CD8-positive, alpha-beta memory T cell (primary cell): ENCODE data around the gene GFY. TPM values are rescaled to one million over a fixed set of nuclear protein-coding genes. Genes with fewer than 3 reads are reported as not detected.
"Not testable (repeated sequence)": the region's sequence is repeated elsewhere in the genome, so short reads cannot be mapped to it uniquely, and the experiment has no call there.

Experiments
- CTCF ChIA-PET: fragments of 350-600 bp; sonication (Branson Sonifier 250); formaldehyde crosslinking; loops from one replicate; lab custom pipeline; 2021; ENCODE audit warnings: antibody characterized with exemption; lab: Charles Lee
- POLR2A ChIA-PET: fragments of 350-600 bp; sonication (Branson Sonifier 250); formaldehyde crosslinking; loops from one replicate; lab custom pipeline; 2021; ENCODE audit warnings: antibody characterized with exemption; lab: Charles Lee
- DNase-seq, 5 donors: peaks; one replicate each; pipeline versions ENCODE4 v3.0.0 to v3.0.0-alpha.2; 2020 to 2022; ENCODE audit warnings: mixed read lengths in 1 of 5
- H3K27ac ChIP-seq: one replicate; pipeline ENCODE4 v1.7.0; 2013; ENCODE audit warnings: low read depth, mild to moderate bottlenecking, low read length, moderate library complexity
- H3K27me3 ChIP-seq: 2 replicates; pipeline ENCODE4 v1.7.0; 2013; ENCODE audit warnings: low read length, mild to moderate bottlenecking; ENCODE audit not compliant: insufficient read depth, poor library complexity, severe bottlenecking
- H3K36me3 ChIP-seq: 2 replicates; pipeline ENCODE4 v1.7.0; 2013; ENCODE audit warnings: mild to moderate bottlenecking, low read length, moderate library complexity; ENCODE audit not compliant: insufficient read depth
- H3K4me1 ChIP-seq: 2 replicates; pipeline ENCODE4 v1.7.0; 2013; ENCODE audit warnings: mild to moderate bottlenecking, low read length, moderate library complexity; ENCODE audit not compliant: insufficient read depth
- H3K4me3 ChIP-seq: 2 replicates; pipeline ENCODE4 v1.7.0; 2013; ENCODE audit warnings: mild to moderate bottlenecking, low read length
- H3K9me3 ChIP-seq: 2 replicates; pipeline ENCODE4 v1.7.0; 2013; ENCODE audit warnings: mild to moderate bottlenecking, low read length
- H3K27ac Mint-ChIP-seq, 8 donors: one replicate each; pipeline ENCODE4 v1.8.0; 2020 to 2021; ENCODE audit warnings: mixed read lengths in 8 of 8, mild to moderate bottlenecking in 6 of 8, inconsistent platforms in 3 of 8, moderate library complexity in 3 of 8
- H3K27me3 Mint-ChIP-seq, 2 donors: one replicate each; pipeline ENCODE4 v1.8.0; 2020 to 2021; ENCODE audit warnings: mixed read lengths in 2 of 2, mild to moderate bottlenecking in 1 of 2, moderate library complexity in 1 of 2
- H3K36me3 Mint-ChIP-seq, 3 donors: one replicate each; pipeline ENCODE4 v1.8.0; 2020 to 2021; ENCODE audit warnings: mixed read lengths in 3 of 3, inconsistent platforms in 1 of 3, mild to moderate bottlenecking in 1 of 3
- H3K4me1 Mint-ChIP-seq, 3 donors: one replicate each; pipeline ENCODE4 v1.8.0; 2020 to 2021; ENCODE audit warnings: mixed read lengths in 3 of 3, inconsistent platforms in 1 of 3, mild to moderate bottlenecking in 1 of 3
- H3K4me3 Mint-ChIP-seq, 7 donors: one replicate each; pipeline ENCODE4 v1.8.0; 2020 to 2021; ENCODE audit warnings: mixed read lengths in 7 of 7, mild to moderate bottlenecking in 6 of 7, moderate library complexity in 4 of 7, inconsistent platforms in 2 of 7
- H3K9me3 Mint-ChIP-seq, 5 donors: one replicate each; pipeline ENCODE4 v1.8.0; 2020 to 2022; ENCODE audit warnings: mixed read lengths in 5 of 5, mild to moderate bottlenecking in 3 of 5, moderate library complexity in 2 of 5, inconsistent platforms in 1 of 5
- polyA plus RNA-seq: library from polyadenylated mRNA; unstranded; fragments of 300-500 nt; fragmentation: Illumina TruSeq; gene quantifications from one replicate; pipeline ENCODE4 v1.2.3, GENCODE V29; 2021
- total RNA-seq, 2 experiments: library from RNA; stranded (reverse); gene quantifications; one replicate each; pipeline ENCODE4 v1.2.3, GENCODE V29; 2021

Gene GFY
- total and polyA plus RNA-seq, 3 experiments from 2014 or later: not detected

DNA sequence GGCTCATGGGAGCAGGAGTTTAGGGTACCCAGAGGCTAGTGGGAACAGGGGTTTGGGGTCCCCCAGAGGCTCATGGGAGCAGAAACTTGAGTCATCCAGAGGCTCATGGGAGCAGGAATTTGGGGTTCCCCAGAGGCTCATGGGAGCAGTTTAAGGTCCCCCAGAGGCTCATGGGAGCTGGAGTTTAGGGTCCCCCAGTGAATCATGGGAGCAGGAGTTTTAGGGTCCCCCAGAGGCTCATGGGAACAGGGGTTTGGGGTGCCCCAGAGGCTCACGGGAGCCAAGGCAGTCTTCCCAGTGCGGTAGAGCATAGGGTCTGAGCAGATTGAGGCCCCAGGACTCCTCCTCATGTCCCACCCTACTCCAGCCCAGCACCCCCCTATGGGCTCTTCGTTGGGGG is 40.2 kb downstream of the GFY start:
- peaks cover 4% of the 10 kb centered on the region for H3K36me3 ChIP-seq
- H3K4me3 ChIP-seq: no peak overlapping the region
- Mint-ChIP-seq H3K4me1 (peaks cover 15 to 26% (median 15%) of the 10 kb centered on the region in 3 donors), H3K27me3 (peaks cover 0 to 2% of the 10 kb centered on the region in 2 donors), H3K36me3 (peaks cover 2 to 17% (median 5%) of the 10 kb centered on the region in 3 donors), H3K27ac (peak overlapping the region in 6 of 8 donors; percentile 11 to 77 (median 34)), H3K9me3 (peaks cover 0 to 2% (median 0%) of the 10 kb centered on the region in 5 donors), H3K4me3 (no peak overlapping the region)
- CTCF ChIA-PET: interaction anchor here (1.0 to 1.4 kb wide), 3 partner anchors 9 to 73 kb away, joined by 3 to 5 read pairs (median 4); no protein-coding TSS in a partner anchor
- no peak for DNase-seq
- peaks cover 33% of the 10 kb centered on the region for H3K4me1 ChIP-seq
- H3K9me3 ChIP-seq: no peaks in the 10 kb centered on the region
- no peak overlapping the region for H3K27ac ChIP-seq
- POLR2A ChIA-PET: no interaction called here
- no peaks in the 10 kb centered on the region for H3K27me3 ChIP-seq

DNA sequence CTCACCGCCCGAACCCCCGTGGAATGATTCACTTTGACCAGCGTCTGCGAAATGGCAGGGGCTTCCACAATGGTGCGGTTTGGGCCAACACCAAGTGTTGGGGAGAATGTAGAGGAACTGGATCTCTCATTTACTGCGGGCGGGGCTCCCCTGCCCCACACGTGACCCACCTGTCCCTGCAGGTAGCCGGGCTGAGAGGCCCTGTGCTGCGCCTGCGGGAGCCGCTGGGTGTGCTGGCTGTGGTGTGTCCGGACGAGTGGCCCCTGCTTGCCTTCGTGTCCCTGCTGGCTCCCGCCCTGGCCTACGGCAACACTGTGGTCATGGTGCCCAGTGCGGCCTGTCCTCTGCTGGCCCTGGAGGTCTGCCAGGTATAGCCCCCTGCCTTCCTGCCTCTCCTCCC is 43.0 kb downstream of the GFY start:
- H3K27ac Mint-ChIP-seq: peak overlapping the region in 7 of 8 donors; percentile 94 to 100 (median 98)
- peaks cover 33 to 49% (median 35%) of the 10 kb centered on the region in 3 donors for H3K4me1 Mint-ChIP-seq
- Histone ChIP-seq H3K27ac (peak overlapping the region; percentile 89), H3K4me1 (peaks cover 58% of the 10 kb centered on the region), H3K9me3 (no peaks in the 10 kb centered on the region), H3K36me3 (no peaks in the 10 kb centered on the region), H3K27me3 (no peaks in the 10 kb centered on the region), H3K4me3 (peak overlapping the region; percentile 34)
- H3K27me3 Mint-ChIP-seq: peaks cover 0 to 2% of the 10 kb centered on the region in 2 donors
- CTCF ChIA-PET: interaction anchor here (1.3 to 3.2 kb wide), 2 partner anchors 10 to 77 kb away, joined by 5 to 35 read pairs; no protein-coding TSS in a partner anchor
- peaks cover 2 to 15% (median 5%) of the 10 kb centered on the region in 3 donors for H3K36me3 Mint-ChIP-seq
- DNase-seq: no peak
- POLR2A ChIA-PET: interaction anchor here (1.5 to 3.7 kb wide), 2 partner anchors 16 to 28 kb away, joined by 5 to 62 read pairs; partner anchors contain the start of genes ALDH16A1 and PIH1D1
- peak overlapping the region in 1 of 7 donors; percentile 92 for H3K4me3 Mint-ChIP-seq
- peaks cover 0 to 2% (median 0%) of the 10 kb centered on the region in 5 donors for H3K9me3 Mint-ChIP-seq

GRCh38 chr19:49468746-49469447 is 43.7 kb downstream of the GFY start:
- Mint-ChIP-seq H3K27me3 (peaks cover 0 to 2% of the 10 kb centered on the region in 2 donors), H3K36me3 (peaks cover 2 to 15% (median 5%) of the 10 kb centered on the region in 3 donors), H3K27ac (peak overlapping the region; percentile 94 to 100 (median 99)), H3K4me3 (peak overlapping the region; percentile 51 to 92 (median 76)), H3K9me3 (peaks cover 0 to 2% (median 0%) of the 10 kb centered on the region in 5 donors), H3K4me1 (peaks cover 36 to 54% (median 41%) of the 10 kb centered on the region in 3 donors)
- H3K9me3 ChIP-seq: no peaks in the 10 kb centered on the region
- ChIA-PET CTCF (interaction anchor here (0.6 to 3.2 kb wide), 10 partner anchors 10 to 242 kb away, joined by 3 to 51 read pairs (median 6); partner anchors contain the start of genes ALDH16A1, PIH1D1 and PRMT1), POLR2A (interaction anchor here (0.5 to 3.7 kb wide), 10 partner anchors 10 to 298 kb away, joined by 3 to 62 read pairs (median 5); partner anchors contain the start of genes ALDH16A1, AP2A1 and PIH1D1)
- DNase-seq: peak; percentile 75 to 98 (median 97)
- peak overlapping the region; percentile 89 for H3K27ac ChIP-seq
- H3K4me3 ChIP-seq: peak overlapping the region; percentile 34
- H3K27me3 ChIP-seq: no peaks in the 10 kb centered on the region
- H3K4me1 ChIP-seq: peaks cover 65% of the 10 kb centered on the region
- no peaks in the 10 kb centered on the region for H3K36me3 ChIP-seq

DNA sequence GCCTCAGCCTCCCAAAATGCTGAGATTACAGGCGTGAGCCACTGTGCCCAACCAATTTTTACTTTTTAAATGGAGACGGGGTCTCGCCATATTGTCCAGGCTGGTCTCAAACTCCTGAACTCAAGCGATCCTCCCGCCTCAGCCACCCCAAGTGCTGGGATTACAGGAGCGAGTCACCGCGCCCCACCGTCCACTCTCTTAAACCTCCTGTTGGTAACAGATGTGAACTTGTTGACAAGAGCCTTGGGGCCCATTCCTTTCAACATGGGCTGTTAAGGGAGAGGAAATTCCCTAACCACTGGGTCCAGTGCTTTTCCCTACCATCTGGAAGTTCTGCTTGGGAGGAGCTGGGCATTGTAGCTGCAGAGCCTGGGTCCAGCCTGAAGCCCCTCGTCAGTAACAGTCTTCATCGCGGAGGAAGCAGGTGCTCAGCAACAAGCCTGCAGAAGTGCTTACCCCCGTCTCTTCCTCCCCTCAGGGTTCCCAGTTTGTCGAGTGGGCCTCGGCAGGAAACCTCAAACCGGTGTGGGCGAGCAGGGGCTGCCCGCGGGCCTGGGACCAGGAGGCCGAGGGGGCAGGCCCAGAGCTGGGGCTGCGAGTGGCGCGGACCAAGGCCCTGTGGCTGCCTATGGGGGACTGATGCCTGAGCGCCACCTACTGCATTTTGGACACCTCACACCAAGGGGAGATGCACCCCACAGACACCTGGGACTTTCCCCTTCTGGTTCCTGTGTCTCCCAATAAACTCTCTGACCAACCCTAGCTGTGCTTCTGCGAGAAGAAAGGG is 44.8 kb downstream of the GFY start:
- Histone ChIP-seq H3K36me3 (no peaks in the 10 kb centered on the region), H3K27ac (peak overlapping the region; percentile 89), H3K4me3 (peak overlapping the region; percentile 40), H3K9me3 (no peaks in the 10 kb centered on the region), H3K27me3 (no peaks in the 10 kb centered on the region), H3K4me1 (peaks cover 66% of the 10 kb centered on the region)
- H3K36me3 Mint-ChIP-seq: peaks cover 2 to 9% (median 5%) of the 10 kb centered on the region in 3 donors
- POLR2A ChIA-PET: interaction anchor here (0.5 to 3.7 kb wide), 16 partner anchors 9 to 452 kb away, joined by 3 to 62 read pairs (median 4); partner anchors contain the start of genes ALDH16A1, PIH1D1 and RPL13A
- peak; percentile 73 to 90 (median 88) for DNase-seq
- H3K9me3 Mint-ChIP-seq: peaks cover 0 to 2% (median 0%) of the 10 kb centered on the region in 5 donors
- peaks cover 38 to 58% (median 41%) of the 10 kb centered on the region in 3 donors for H3K4me1 Mint-ChIP-seq
- CTCF ChIA-PET: interaction anchor here (0.6 to 3.2 kb wide), 27 partner anchors 9 to 477 kb away, joined by 3 to 51 read pairs (median 4); partner anchors contain the start of genes ALDH16A1, GYS1, PIH1D1 and PRMT1
- H3K4me3 Mint-ChIP-seq: peak overlapping the region; percentile 48 to 80 (median 66)
- peak overlapping the region; percentile 90 to 100 (median 99) for H3K27ac Mint-ChIP-seq
- H3K27me3 Mint-ChIP-seq: peaks cover 0 to 2% of the 10 kb centered on the region in 2 donors

- ChIA-PET CTCF (interaction anchor here (0.7 to 3.2 kb wide), 23 partner anchors 12 to 477 kb away, joined by 3 to 51 read pairs (median 4); partner anchors contain the start of genes ALDH16A1, GYS1, PIH1D1 and RUVBL2), POLR2A (interaction anchor here (0.5 to 3.7 kb wide), 15 partner anchors 9 to 453 kb away, joined by 3 to 62 read pairs (median 4); partner anchors contain the start of genes ALDH16A1, PIH1D1 and RPL13A)
- Mint-ChIP-seq H3K27me3 (peaks cover 0 to 2% of the 10 kb centered on the region in 2 donors), H3K4me3 (peak overlapping the region; percentile 48 to 80 (median 66)), H3K9me3 (peaks cover 0 to 2% (median 0%) of the 10 kb centered on the region in 5 donors), H3K36me3 (peaks cover 2 to 9% (median 5%) of the 10 kb centered on the region in 3 donors), H3K4me1 (peaks cover 41 to 64% (median 41%) of the 10 kb centered on the region in 3 donors), H3K27ac (peak overlapping the region; percentile 90 to 100 (median 99))
- no peak for DNase-seq
- Histone ChIP-seq H3K4me3 (peak overlapping the region; percentile 40), H3K27ac (peak overlapping the region; percentile 89), H3K27me3 (no peaks in the 10 kb centered on the region), H3K9me3 (no peaks in the 10 kb centered on the region), H3K4me1 (peaks cover 66% of the 10 kb centered on the region), H3K36me3 (no peaks in the 10 kb centered on the region)
Observed at GRCh38 chr19:49470615-49470978, 45.4 kb downstream of the GFY start.

DNA sequence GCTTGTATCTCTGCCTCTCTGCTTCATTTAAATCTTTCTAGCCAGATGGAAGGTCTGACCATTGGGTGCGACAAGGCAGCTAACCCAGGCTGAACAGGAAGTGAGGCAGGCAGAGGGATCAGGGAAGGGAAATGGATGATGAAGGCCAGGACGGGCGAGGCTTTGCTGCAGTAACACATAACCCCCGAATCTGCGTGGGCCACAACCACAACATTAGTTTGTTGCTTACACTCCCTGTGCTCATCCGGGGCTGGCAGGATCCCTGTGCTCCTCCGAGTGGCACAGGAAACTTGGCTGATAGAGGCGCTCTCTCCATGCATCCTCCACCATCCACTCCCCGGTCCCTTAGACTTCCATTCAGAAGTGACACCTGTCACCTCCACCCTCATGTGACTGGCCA is 47.7 kb downstream of the GFY start:
- Mint-ChIP-seq H3K4me3 (peak overlapping the region; percentile 90 to 98 (median 95)), H3K9me3 (peaks cover 0 to 2% (median 0%) of the 10 kb centered on the region in 5 donors), H3K27me3 (peaks cover 0 to 4% of the 10 kb centered on the region in 2 donors), H3K27ac (peak overlapping the region; percentile 84 to 99 (median 95)), H3K4me1 (peaks cover 50 to 71% (median 53%) of the 10 kb centered on the region in 3 donors), H3K36me3 (peaks cover 6 to 17% (median 11%) of the 10 kb centered on the region in 3 donors)
- peaks cover 71% of the 10 kb centered on the region for H3K4me1 ChIP-seq
- ChIA-PET CTCF (interaction anchor here (0.8 to 3.0 kb wide), 21 partner anchors 16 to 397 kb away, joined by 3 to 22 read pairs (median 8); partner anchors contain the start of genes ALDH16A1, PIH1D1 and RPS11), POLR2A (interaction anchor here (1.0 to 1.6 kb wide), 5 partner anchors 15 to 85 kb away, joined by 3 to 6 read pairs (median 4); no protein-coding TSS in a partner anchor)
- peak overlapping the region; percentile 12 for H3K27ac ChIP-seq
- peaks cover 11% of the 10 kb centered on the region for H3K36me3 ChIP-seq
- no peaks in the 10 kb centered on the region for H3K9me3 ChIP-seq
- no peak overlapping the region for H3K4me3 ChIP-seq
- no peaks in the 10 kb centered on the region for H3K27me3 ChIP-seq
- no peak for DNase-seq

DNA sequence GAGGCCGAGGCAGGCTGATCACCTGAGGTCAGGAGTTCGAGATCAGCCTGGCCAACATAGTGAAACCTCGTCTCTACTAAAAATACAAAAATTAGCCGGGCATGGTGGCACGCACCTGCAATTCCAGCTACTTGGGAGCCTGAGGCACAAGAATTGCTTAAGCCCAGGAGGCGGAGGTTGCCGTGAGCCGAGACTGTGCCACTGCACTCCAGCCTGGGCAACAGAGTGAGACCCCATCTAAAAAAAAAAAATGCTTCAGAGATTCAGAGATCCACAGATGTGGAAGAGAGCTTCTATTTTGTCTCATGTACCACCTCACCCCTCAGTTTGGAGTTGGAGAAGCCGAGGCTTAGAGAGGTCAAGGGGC is 48.3 kb downstream of the GFY start:
- H3K4me1 Mint-ChIP-seq: peaks cover 48 to 68% (median 53%) of the 10 kb centered on the region in 3 donors

More for the DNA sequence above, 48.3 kb downstream of the GFY start:
- Histone ChIP-seq H3K27ac (peak overlapping the region; percentile 74), H3K4me1 (peaks cover 66% of the 10 kb centered on the region), H3K36me3 (peaks cover 11% of the 10 kb centered on the region), H3K4me3 (peak overlapping the region; percentile 75)
- DNase-seq, H3K9me3 Mint-ChIP-seq, H3K27me3 ChIP-seq, H3K9me3 ChIP-seq, H3K27me3 Mint-ChIP-seq: not testable (repeated sequence)
- Mint-ChIP-seq H3K36me3 (peaks cover 6 to 18% (median 11%) of the 10 kb centered on the region in 3 donors), H3K4me3 (peak overlapping the region; percentile 90 to 98 (median 95)), H3K27ac (peak overlapping the region; percentile 94 to 100 (median 96))
- CTCF ChIA-PET: interaction anchor here (0.6 to 3.0 kb wide), 34 partner anchors 10 to 396 kb away, joined by 3 to 22 read pairs (median 5); partner anchors contain the start of genes ALDH16A1, PIH1D1, PRMT1 and RPS11
- POLR2A ChIA-PET: interaction anchor here (0.6 to 1.6 kb wide), 8 partner anchors 8 to 85 kb away, joined by 3 to 6 read pairs (median 3); no protein-coding TSS in a partner anchor
